Activated CD8-positive, alpha-beta T cell treated with anti-CD3 and anti-CD28 coated beads for 36 hours (primary cell): ENCODE results near the gene PCDH9. TPM values are rescaled to one million over a fixed set of nuclear protein-coding genes. Genes with fewer than 3 reads are reported as not detected.

Source experiments
- ATAC-seq: fragments of 200-7000 bp; cut with Tn5 transposase; one replicate; pipeline ENCODE4 v1.10.0; 2021; ENCODE audit warnings: mild to moderate bottlenecking, moderate library complexity
- CTCF ChIA-PET: fragments of 350-600 bp; sonication (Branson Sonifier 250); formaldehyde crosslinking; loops from one replicate; lab custom pipeline; 2021; ENCODE audit warnings: antibody characterized with exemption; lab: Charles Lee
- POLR2A ChIA-PET: fragments of 350-600 bp; sonication (Branson Sonifier 250); formaldehyde crosslinking; loops from one replicate; lab custom pipeline; 2021; ENCODE audit warnings: antibody characterized with exemption; lab: Charles Lee
- DNase-seq: peaks from one replicate; pipeline ENCODE4 v3.0.0-alpha.2; 2020
- H3K27ac Mint-ChIP-seq: one replicate; pipeline ENCODE4 v1.8.0; 2021; ENCODE audit warnings: mild to moderate bottlenecking, mixed read lengths
- H3K27me3 Mint-ChIP-seq: one replicate; pipeline ENCODE4 v1.8.0; 2021; ENCODE audit warnings: mixed read lengths
- H3K36me3 Mint-ChIP-seq: one replicate; pipeline ENCODE4 v1.8.0; 2021; ENCODE audit warnings: low read depth, mixed read lengths
- H3K4me1 Mint-ChIP-seq: one replicate; pipeline ENCODE4 v1.8.0; 2021; ENCODE audit warnings: low read depth, mixed read lengths
- H3K4me3 Mint-ChIP-seq: one replicate; pipeline ENCODE4 v1.8.0; 2021; ENCODE audit warnings: mild to moderate bottlenecking, moderate library complexity, mixed read lengths
- H3K9me3 Mint-ChIP-seq: one replicate; pipeline ENCODE4 v1.8.0; 2021; ENCODE audit warnings: mixed read lengths
- CTCF ChIP-seq: fragments of 200-600 bp; IDR thresholded peaks from one replicate; pipeline ENCODE4 v1.8.0; 2022; ENCODE audit warnings: antibody characterized with exemption, mild to moderate bottlenecking
- intact Hi-C: fragments of 100-400 bp; cut with micrococcal nuclease; formaldehyde crosslinking; loops from one replicate; pipeline ENCODE4 v1.10.0; 2022
- total RNA-seq, 2 experiments: library from RNA; stranded (reverse); gene quantifications; one replicate each; pipeline ENCODE4 v1.2.3, GENCODE V29; 2021

The PCDH9 gene
- total RNA-seq, 2 experiments from 2014 or later: 0.04 to 0.14 TPM

GRCh38 chr13:66994097-66994496 lies 236.0 kb downstream of the PCDH9 start:
- Mint-ChIP-seq H3K9me3 (peaks cover 2% of the 10 kb centered on the region), H3K27ac (no peak overlapping the region), H3K36me3 (no peaks in the 10 kb centered on the region), H3K4me3 (no peak overlapping the region), H3K27me3 (no peaks in the 10 kb centered on the region), H3K4me1 (peaks cover 2% of the 10 kb centered on the region)
- DNase-seq (peak; percentile 40), ATAC-seq (peak; percentile 79)
- no peak for TF ChIP-seq CTCF
- ChIA-PET CTCF (no interaction called here), POLR2A (no interaction called here)
- intact Hi-C loops: no loop called here

GRCh38 chr13:66992719-66993118 lies 237.4 kb downstream of the PCDH9 start:
- TF ChIP-seq CTCF: no peak
- Mint-ChIP-seq H3K9me3 (peaks cover 2% of the 10 kb centered on the region), H3K36me3 (no peaks in the 10 kb centered on the region), H3K27me3 (no peaks in the 10 kb centered on the region), H3K4me3 (no peak overlapping the region), H3K27ac (no peak overlapping the region), H3K4me1 (peaks cover 2% of the 10 kb centered on the region)
- no peak for ATAC-seq
- ChIA-PET CTCF (no interaction called here), POLR2A (no interaction called here)
- intact Hi-C loops: no loop called here
- DNase-seq: no peak

GRCh38 chr13:66992183-66992582 lies 238.0 kb downstream of the PCDH9 start:
- no peak for ATAC-seq
- intact Hi-C loops: no loop called here

GRCh38 chr13:66984241-66984640 lies 245.9 kb downstream of the PCDH9 start:
- Mint-ChIP-seq H3K36me3 (no peaks in the 10 kb centered on the region), H3K27ac (no peak overlapping the region), H3K4me1 (no peaks in the 10 kb centered on the region), H3K9me3 (no peaks in the 10 kb centered on the region), H3K4me3 (no peak overlapping the region), H3K27me3 (no peaks in the 10 kb centered on the region)
- POLR2A ChIA-PET: no interaction called here
- DNase-seq (no peak), ATAC-seq (no peak)
- intact Hi-C loops: no loop called here
- CTCF ChIA-PET: no interaction called here
- no peak for TF ChIP-seq CTCF

More at GRCh38 chr13:66992183-66992582, 238.0 kb downstream of the PCDH9 start:
- H3K27ac Mint-ChIP-seq: no peak overlapping the region
- TF ChIP-seq CTCF: no peak
- CTCF ChIA-PET: interaction anchor here (0.6 kb wide), 1 partner anchor 908 kb away, joined by 3 read pairs; no protein-coding TSS in a partner anchor
- no peak overlapping the region for H3K4me3 Mint-ChIP-seq
- no peak for DNase-seq
- H3K4me1 Mint-ChIP-seq: peaks cover 2% of the 10 kb centered on the region
- no peaks in the 10 kb centered on the region for H3K36me3 Mint-ChIP-seq
- no peaks in the 10 kb centered on the region for H3K27me3 Mint-ChIP-seq
- peaks cover 2% of the 10 kb centered on the region for H3K9me3 Mint-ChIP-seq
- POLR2A ChIA-PET: no interaction called here

GRCh38 chr13:66981912-66982311 lies 248.2 kb downstream of the PCDH9 start:
- DNase-seq (no peak), ATAC-seq (no peak)
- Mint-ChIP-seq H3K36me3 (no peaks in the 10 kb centered on the region), H3K9me3 (no peaks in the 10 kb centered on the region), H3K4me1 (no peaks in the 10 kb centered on the region), H3K27ac (no peak overlapping the region), H3K27me3 (no peaks in the 10 kb centered on the region), H3K4me3 (no peak overlapping the region)
- ChIA-PET POLR2A (no interaction called here), CTCF (no interaction called here)
- intact Hi-C loops: no loop called here
- no peak for TF ChIP-seq CTCF
